GM12878 (cell line): ENCODE measurements around the gene CELF2. TPM values are rescaled to one million over a fixed set of nuclear protein-coding genes. Genes with fewer than 3 reads are reported as not detected.
A peak's percentile ranks its signal among the peaks of the same experiment; 100 is the strongest.

Experiments used
- ATAC-seq: fragments of 200-7000 bp; cut with Tn5 transposase; 3 replicates; pipeline ENCODE4 v1.9.1; 2020; ENCODE audit warnings: mild to moderate bottlenecking, moderate library complexity
- BruUV-seq: library from RNA; stranded (reverse); fragments of 400-500 nt; replicated peaks from 2 replicates; lab custom pipeline; 2021; lab: Mats Ljungman, UMichigan
- CTCF ChIA-PET: fragments of 300-600 bp; sonication (Branson Sonifier 250); formaldehyde crosslinking; extraction: SDS; loops from one replicate; lab custom pipeline; 2021; ENCODE audit warnings: inconsistent platforms; lab: Yijun Ruan, JAX
- POLR2A ChIA-PET: fragments of 350-600 bp; formaldehyde crosslinking; extraction: SDS; loops from one replicate; lab custom pipeline; 2021; ENCODE audit warnings: inconsistent platforms; lab: Charles Lee
- RAD21 ChIA-PET: fragments of 300-600 bp; sonication (Branson Sonifier 250); formaldehyde crosslinking; loops from one replicate; lab custom pipeline; 2023; ENCODE audit warnings: antibody characterized with exemption; ENCODE audit not compliant: unreplicated experiment; lab: Charles Lee
- SMC1A ChIA-PET: fragments of 300-600 bp; sonication (Branson Sonifier 250); formaldehyde crosslinking; loops from one replicate; lab custom pipeline; 2023; ENCODE audit not compliant: unreplicated experiment, uncharacterized antibody; lab: Charles Lee
- DNase-seq: peaks from one replicate; pipeline ENCODE4 v3.0.0-alpha.2; 2011; ENCODE audit warnings: low read depth, low spot score
- FAIRE-seq: peaks from 3 replicates; lab custom pipeline; 2011; peaks lifted over from hg19 to GRCh38; lab: Jason Lieb, UNC
- H2AFZ ChIP-seq: 2 replicates; pipeline ENCODE4 v1.6.0; 2011; ENCODE audit warnings: low read depth, low read length, control low read depth; ENCODE audit not compliant: control insufficient read depth
- H3K27ac ChIP-seq: 2 replicates; pipeline ENCODE4 v1.5.1; 2011; ENCODE audit warnings: control low read depth; ENCODE audit not compliant: control insufficient read depth, insufficient read depth
- H3K27me3 ChIP-seq, 2 experiments: replicated peaks in 1 of 2; 2 replicates each; pipeline versions ENCODE4 v1.6.0 to v1.6.1; 2011; ENCODE audit warnings: low read length in 1 of 2; ENCODE audit not compliant: control insufficient read depth in 2 of 2, insufficient read depth in 2 of 2
- H3K36me3 ChIP-seq, 2 experiments: 2 replicates each; pipeline ENCODE4 v1.5.1; 2011; ENCODE audit warnings: low read length in 1 of 2; ENCODE audit not compliant: control insufficient read depth in 2 of 2, insufficient read depth in 2 of 2
- H3K4me1 ChIP-seq: 2 replicates; pipeline ENCODE4 v1.6.1; 2011; ENCODE audit warnings: mild to moderate bottlenecking, low read length, moderate library complexity, mixed read lengths; ENCODE audit not compliant: control insufficient read depth, insufficient read depth
- H3K4me2 ChIP-seq: 2 replicates; pipeline ENCODE4 v1.6.0; 2011; ENCODE audit warnings: control low read depth; ENCODE audit not compliant: control insufficient read depth, insufficient read depth
- H3K4me3 ChIP-seq: fragments of 200-600 bp; sonication (generic); 2 replicates; pipeline ENCODE4 v1.5.1; 2016
- H3K79me2 ChIP-seq: 2 replicates; pipeline ENCODE4 v1.6.0; 2011; ENCODE audit warnings: low read length; ENCODE audit not compliant: control insufficient read depth, insufficient read depth
- H3K9ac ChIP-seq: 2 replicates; pipeline ENCODE4 v1.8.0; 2011; ENCODE audit warnings: low read length, control low read depth, mixed read lengths; ENCODE audit not compliant: control insufficient read depth, insufficient read depth
- H3K9me3 ChIP-seq: replicated peaks from 3 replicates; pipeline ENCODE4 v1.5.1; 2011; ENCODE audit warnings: mild to moderate bottlenecking, low read length; ENCODE audit not compliant: control insufficient read depth, insufficient read depth
- H4K20me1 ChIP-seq: 2 replicates; pipeline ENCODE4 v1.6.0; 2011; ENCODE audit not compliant: control insufficient read depth, insufficient read depth
- BRCA1 ChIP-seq: IDR thresholded peaks from 2 replicates; pipeline ENCODE4 v1.6.1; 2011; ENCODE audit warnings: low read depth, low read length, improper control_type of control experiment
- CBX5 ChIP-seq: sonication (generic); IDR thresholded peaks from 2 replicates; pipeline ENCODE4 v1.6.1; 2016; ENCODE audit warnings: low read depth, moderate library complexity, mild to moderate bottlenecking, inconsistent platforms
- IKZF2 ChIP-seq, 2 experiments: fragments of 450-650 bp; IDR thresholded peaks; 2 replicates each; pipeline ENCODE4 v1.6.1; 2017; ENCODE audit warnings: mild to moderate bottlenecking in 2 of 2, moderate library complexity in 2 of 2
- MEF2A ChIP-seq: IDR thresholded peaks from 2 replicates; pipeline ENCODE4 v1.6.1; 2011; ENCODE audit warnings: low read depth, mild to moderate bottlenecking, low read length, moderate library complexity; ENCODE audit not compliant: insufficient read depth
- NFXL1 ChIP-seq: fragments of 450-650 bp; IDR thresholded peaks from 2 replicates; pipeline ENCODE4 v1.6.1; 2017; ENCODE audit warnings: antibody characterized with exemption, mild to moderate bottlenecking, borderline replicate concordance
- NFYA ChIP-seq: IDR thresholded peaks from 2 replicates; pipeline ENCODE4 v1.6.1; 2011; ENCODE audit warnings: low read depth, mild to moderate bottlenecking, low read length, improper control_type of control experiment, borderline replicate concordance
- NR2C2 ChIP-seq: IDR thresholded peaks from 2 replicates; pipeline ENCODE4 v1.6.1; 2011; ENCODE audit warnings: borderline replicate concordance, low read depth; ENCODE audit not compliant: control insufficient read depth, insufficient read length
- PAX5 ChIP-seq: IDR thresholded peaks from 2 replicates; pipeline ENCODE4 v1.6.1; 2011; ENCODE audit warnings: low read depth, low read length, borderline replicate concordance
- POLR2A ChIP-seq: IDR thresholded peaks from 2 replicates; pipeline ENCODE4 v1.6.1; 2011; ENCODE audit warnings: low read depth, mild to moderate bottlenecking, low read length
- RCOR1 ChIP-seq: conservative IDR thresholded peaks from 2 replicates; pipeline ENCODE4 v1.6.1; 2012; ENCODE audit warnings: low read depth, low read length, improper control_type of control experiment
- WGBS: methylation state at CpG from one replicate; pipeline ENCODE4 v1.1.6; 2016; ENCODE audit warnings: low lambda C conversion rate; ENCODE audit not compliant: insufficient replicate concordance, insufficient coverage; ENCODE audit errors: missing lambda C conversion rate; 5-methylcytosine and 5-hydroxymethylcytosine counted together
- in situ Hi-C: fragments of 300-500 bp; cut with MboI; formaldehyde crosslinking; loops from 9 replicates; pipeline ENCODE4 v1.14.3; 2018; ENCODE audit warnings: mixed read lengths
- intact Hi-C: fragments of 100-400 bp; cut with micrococcal nuclease; formaldehyde crosslinking; loops from one replicate; pipeline ENCODE4 v1.14.2; 2022; ENCODE audit not compliant: unreplicated experiment
- polyA plus RNA-seq, 11 experiments: library from polyadenylated mRNA; depleted of rRNA in 4 of 11; unstranded in 6 of 11; stranded (reverse) in 5 of 11; fragments of >200 nt; fragmentation: Nextera tagmentation in 4 of 11; fragmentation: Illumina TruSeq in 1 of 11; extraction: Ambion mirVana in 4 of 11; extraction: Trizol in 1 of 11; gene quantifications; 1 replicate in 1 of 11; 2 replicates in 10 of 11; pipeline versions ENCODE4 v1.2.1 to v1.2.3, GENCODE V29; 2011 to 2016; ENCODE audit warnings: inconsistent platforms in 2 of 11, missing spikeins in 2 of 11, low read depth in 1 of 11
- total RNA-seq, 4 experiments: library from RNA; depleted of rRNA in 3 of 4; stranded (reverse); fragments of >200 nt in 3 of 4; fragmentation: Illumina TruSeq in 1 of 4; extraction: Trizol in 1 of 4; gene quantifications; 2 replicates each; pipeline versions ENCODE4 v1.2.1 to v1.2.3, GENCODE V29; 2013 to 2021
- TF ChIP-seq, protein P1 (sequence below): IDR thresholded peaks from 2 replicates; pipeline ENCODE4 v1.6.1; 2011; ENCODE audit warnings: mild to moderate bottlenecking, low read depth, low read length, moderate library complexity; ENCODE audit not compliant: insufficient replicate concordance
- TF ChIP-seq, protein P2 (sequence below): IDR thresholded peaks from 2 replicates; pipeline ENCODE4 v1.6.1; 2012; ENCODE audit warnings: low read depth, low read length, improper control_type of control experiment
- TF ChIP-seq, protein P3 (sequence below): fragments of 450-650 bp; formaldehyde crosslinking; IDR thresholded peaks from 2 replicates; pipeline ENCODE4 v1.4.0; 2022; ENCODE audit warnings: mild to moderate bottlenecking, moderate library complexity
- TF ChIP-seq, protein P4 (sequence below): fragments of 450-650 bp; IDR thresholded peaks from 2 replicates; pipeline ENCODE4 v1.6.1; 2018; ENCODE audit warnings: mild to moderate bottlenecking, low read depth, moderate library complexity; ENCODE audit not compliant: partially characterized antibody

Gene CELF2
- total and polyA plus RNA-seq, 10 of the 15 experiments (the other 5 are each of a cell fraction or from before 2014, with no cell fraction given), result 20.8 to 129 (median 86.3) TPM

DNA sequence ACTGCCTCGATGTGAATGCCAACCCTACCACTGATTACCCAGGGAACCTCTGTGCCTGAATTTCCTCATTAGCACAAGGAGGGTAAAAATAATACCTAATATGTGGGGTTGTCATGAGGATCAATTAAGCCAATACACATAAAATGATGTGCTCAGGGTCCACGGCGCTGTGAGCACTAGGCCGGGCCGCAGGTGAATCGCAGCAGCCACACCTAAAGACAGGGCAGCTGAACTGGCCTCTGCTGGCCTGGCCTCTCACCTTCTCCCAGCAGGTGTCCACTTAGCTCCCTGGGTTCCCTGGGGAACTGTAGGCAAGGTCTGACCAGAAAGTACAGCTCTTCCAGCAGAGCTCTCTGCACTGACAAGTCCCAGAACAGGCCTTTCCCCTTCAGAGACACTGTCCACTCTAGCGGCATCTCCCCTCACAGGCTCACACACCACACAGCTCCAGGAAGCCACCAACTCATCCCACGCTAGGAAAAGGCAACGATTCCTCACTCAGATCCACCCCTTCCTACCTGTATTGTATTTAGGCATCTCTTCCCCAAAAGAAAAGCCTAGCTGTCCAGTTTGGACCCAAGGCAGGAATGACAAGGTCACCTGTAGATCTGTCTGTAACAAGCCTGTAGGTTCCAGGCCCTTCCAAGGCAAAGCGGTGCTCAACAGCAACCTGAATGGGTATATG lies 320.6 kb downstream of the CELF2 start:
- intact Hi-C loops (loop anchor here (10.0 kb wide), 1 partner anchor 136 kb away; no protein-coding TSS in a partner anchor), in situ Hi-C loops (no loop called here)
- POLR2A ChIA-PET, result no interaction called here
- TF ChIP-seq CBX5, result no peak
- TF ChIP-seq NFXL1, result no peak
- TF ChIP-seq IKZF2 (IDR thresholded peaks at IDR 0.05), result no peak
- TF ChIP-seq, protein P1, sequence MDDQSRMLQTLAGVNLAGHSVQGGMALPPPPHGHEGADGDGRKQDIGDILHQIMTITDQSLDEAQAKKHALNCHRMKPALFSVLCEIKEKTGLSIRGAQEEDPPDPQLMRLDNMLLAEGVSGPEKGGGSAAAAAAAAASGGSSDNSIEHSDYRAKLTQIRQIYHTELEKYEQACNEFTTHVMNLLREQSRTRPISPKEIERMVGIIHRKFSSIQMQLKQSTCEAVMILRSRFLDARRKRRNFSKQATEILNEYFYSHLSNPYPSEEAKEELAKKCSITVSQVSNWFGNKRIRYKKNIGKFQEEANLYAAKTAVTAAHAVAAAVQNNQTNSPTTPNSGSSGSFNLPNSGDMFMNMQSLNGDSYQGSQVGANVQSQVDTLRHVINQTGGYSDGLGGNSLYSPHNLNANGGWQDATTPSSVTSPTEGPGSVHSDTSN, result no peak
- TF ChIP-seq NR2C2, result no peak
- TF ChIP-seq BRCA1, result no peak
- TF ChIP-seq, protein P2, sequence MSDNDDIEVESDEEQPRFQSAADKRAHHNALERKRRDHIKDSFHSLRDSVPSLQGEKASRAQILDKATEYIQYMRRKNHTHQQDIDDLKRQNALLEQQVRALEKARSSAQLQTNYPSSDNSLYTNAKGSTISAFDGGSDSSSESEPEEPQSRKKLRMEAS, result no peak
- TF ChIP-seq, protein P3, sequence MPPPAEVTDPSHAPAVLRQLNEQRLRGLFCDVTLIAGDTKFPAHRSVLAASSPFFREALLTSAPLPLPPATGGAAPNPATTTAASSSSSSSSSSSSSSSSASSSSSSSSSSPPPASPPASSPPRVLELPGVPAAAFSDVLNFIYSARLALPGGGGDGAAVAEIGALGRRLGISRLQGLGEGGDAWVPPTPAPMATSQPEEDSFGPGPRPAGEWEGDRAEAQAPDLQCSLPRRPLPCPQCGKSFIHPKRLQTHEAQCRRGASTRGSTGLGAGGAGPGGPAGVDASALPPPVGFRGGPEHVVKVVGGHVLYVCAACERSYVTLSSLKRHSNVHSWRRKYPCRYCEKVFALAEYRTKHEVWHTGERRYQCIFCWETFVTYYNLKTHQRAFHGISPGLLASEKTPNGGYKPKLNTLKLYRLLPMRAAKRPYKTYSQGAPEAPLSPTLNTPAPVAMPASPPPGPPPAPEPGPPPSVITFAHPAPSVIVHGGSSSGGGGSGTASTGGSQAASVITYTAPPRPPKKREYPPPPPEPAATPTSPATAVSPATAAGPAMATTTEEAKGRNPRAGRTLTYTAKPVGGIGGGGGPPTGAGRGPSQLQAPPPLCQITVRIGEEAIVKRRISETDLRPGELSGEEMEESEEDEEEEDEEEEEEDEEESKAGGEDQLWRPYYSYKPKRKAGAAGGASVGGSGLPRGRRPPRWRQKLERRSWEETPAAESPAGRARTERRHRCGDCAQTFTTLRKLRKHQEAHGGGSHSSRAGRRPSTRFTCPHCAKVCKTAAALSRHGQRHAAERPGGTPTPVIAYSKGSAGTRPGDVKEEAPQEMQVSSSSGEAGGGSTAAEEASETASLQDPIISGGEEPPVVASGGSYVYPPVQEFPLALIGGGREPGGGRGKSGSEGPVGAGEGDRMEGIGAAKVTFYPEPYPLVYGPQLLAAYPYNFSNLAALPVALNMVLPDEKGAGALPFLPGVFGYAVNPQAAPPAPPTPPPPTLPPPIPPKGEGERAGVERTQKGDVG (CRISPR knock-in tag), result no peak
- peak; percentile 55 for TF ChIP-seq POLR2A
- no peak for TF ChIP-seq MEF2A
- TF ChIP-seq PAX5, result no peak
- TF ChIP-seq RCOR1, result no peak
- TF ChIP-seq, protein P4, sequence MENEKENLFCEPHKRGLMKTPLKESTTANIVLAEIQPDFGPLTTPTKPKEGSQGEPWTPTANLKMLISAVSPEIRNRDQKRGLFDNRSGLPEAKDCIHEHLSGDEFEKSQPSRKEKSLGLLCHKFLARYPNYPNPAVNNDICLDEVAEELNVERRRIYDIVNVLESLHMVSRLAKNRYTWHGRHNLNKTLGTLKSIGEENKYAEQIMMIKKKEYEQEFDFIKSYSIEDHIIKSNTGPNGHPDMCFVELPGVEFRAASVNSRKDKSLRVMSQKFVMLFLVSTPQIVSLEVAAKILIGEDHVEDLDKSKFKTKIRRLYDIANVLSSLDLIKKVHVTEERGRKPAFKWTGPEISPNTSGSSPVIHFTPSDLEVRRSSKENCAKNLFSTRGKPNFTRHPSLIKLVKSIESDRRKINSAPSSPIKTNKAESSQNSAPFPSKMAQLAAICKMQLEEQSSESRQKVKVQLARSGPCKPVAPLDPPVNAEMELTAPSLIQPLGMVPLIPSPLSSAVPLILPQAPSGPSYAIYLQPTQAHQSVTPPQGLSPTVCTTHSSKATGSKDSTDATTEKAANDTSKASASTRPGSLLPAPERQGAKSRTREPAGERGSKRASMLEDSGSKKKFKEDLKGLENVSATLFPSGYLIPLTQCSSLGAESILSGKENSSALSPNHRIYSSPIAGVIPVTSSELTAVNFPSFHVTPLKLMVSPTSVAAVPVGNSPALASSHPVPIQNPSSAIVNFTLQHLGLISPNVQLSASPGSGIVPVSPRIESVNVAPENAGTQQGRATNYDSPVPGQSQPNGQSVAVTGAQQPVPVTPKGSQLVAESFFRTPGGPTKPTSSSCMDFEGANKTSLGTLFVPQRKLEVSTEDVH, result no peak
- no peak for TF ChIP-seq NFYA

More for the DNA sequence above, 320.6 kb downstream of the CELF2 start:
- Histone ChIP-seq H3K4me2 (no peak overlapping the region), H2AFZ (no peak overlapping the region), H3K36me3 (peaks cover 0 to 10% of the 10 kb centered on the region in 2 experiments; a peak in 1 of 4 replicates), H3K27ac (no peak overlapping the region), H3K79me2 (no peaks in the 10 kb centered on the region), H3K9ac (no peak overlapping the region), H4K20me1 (no peaks in the 10 kb centered on the region), H3K4me3 (no peak overlapping the region), H3K9me3 (no peaks in the 10 kb centered on the region), H3K27me3 (no peaks in the 10 kb centered on the region), H3K4me1 (no peaks in the 10 kb centered on the region)
- ChIA-PET RAD21 (no interaction called here), SMC1A (interaction anchor here (0.5 kb wide), 1 partner anchor 621 kb away, joined by 3 read pairs; no protein-coding TSS in a partner anchor), CTCF (no interaction called here)
- ATAC-seq, result peak; percentile 32
- no peak for DNase-seq
- no peak for FAIRE-seq
- no TSS peak for BruUV-seq
- 82% methylated on average over 10 of the region's 10 CpGs for WGBS
